ENCODE data around the gene TMEM240.
"Not testable (repeated sequence)": the region's sequence is repeated elsewhere in the genome, so short reads cannot be mapped to it uniquely, and the experiment has no call there.

DNA sequence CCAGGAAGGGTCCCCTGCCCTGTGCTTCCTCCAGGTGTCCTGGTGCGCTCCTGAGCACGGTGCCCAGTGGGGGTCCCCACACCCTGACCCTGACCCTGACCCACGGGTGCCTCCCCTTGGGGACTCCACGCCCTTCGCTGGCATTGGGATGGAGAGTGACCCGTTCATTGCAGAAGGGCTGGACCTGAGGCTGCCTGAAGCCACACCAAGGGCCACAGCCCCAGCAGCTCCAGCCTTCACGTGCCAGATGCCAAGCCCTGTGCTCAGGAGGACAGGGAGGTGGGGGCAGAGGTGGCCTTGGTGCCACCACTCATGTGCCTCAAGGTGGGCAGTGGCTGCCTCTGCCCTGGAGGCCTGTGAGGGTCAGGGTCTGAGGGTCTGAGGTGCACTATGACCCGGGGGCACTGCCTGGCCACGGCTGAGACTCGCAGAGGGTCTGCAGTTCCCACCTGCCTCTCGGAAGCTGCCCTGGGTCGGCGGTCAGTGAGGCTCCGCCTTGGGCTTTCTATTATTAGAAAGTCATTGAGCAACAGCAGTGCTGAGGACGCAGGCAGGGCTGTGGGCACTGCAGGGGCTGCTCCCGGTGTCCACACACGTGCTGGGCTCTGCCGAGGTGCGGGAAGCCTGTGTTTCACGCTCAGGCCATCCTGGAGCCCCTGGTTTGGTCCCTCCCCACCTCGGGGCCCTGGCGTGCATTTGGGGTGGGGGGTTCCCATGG is 7.1 kb downstream of the TMEM240 start:
- TF ChIP-seq POLR2A (IDR thresholded peaks at IDR 0.05), result not testable (repeated sequence)
- TF ChIP-seq, protein P1, sequence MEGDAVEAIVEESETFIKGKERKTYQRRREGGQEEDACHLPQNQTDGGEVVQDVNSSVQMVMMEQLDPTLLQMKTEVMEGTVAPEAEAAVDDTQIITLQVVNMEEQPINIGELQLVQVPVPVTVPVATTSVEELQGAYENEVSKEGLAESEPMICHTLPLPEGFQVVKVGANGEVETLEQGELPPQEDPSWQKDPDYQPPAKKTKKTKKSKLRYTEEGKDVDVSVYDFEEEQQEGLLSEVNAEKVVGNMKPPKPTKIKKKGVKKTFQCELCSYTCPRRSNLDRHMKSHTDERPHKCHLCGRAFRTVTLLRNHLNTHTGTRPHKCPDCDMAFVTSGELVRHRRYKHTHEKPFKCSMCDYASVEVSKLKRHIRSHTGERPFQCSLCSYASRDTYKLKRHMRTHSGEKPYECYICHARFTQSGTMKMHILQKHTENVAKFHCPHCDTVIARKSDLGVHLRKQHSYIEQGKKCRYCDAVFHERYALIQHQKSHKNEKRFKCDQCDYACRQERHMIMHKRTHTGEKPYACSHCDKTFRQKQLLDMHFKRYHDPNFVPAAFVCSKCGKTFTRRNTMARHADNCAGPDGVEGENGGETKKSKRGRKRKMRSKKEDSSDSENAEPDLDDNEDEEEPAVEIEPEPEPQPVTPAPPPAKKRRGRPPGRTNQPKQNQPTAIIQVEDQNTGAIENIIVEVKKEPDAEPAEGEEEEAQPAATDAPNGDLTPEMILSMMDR (IDR thresholded peaks at IDR 0.05), result not testable (repeated sequence)
